Loucy (cell line): ENCODE measurements around the gene PDE8B.

ENCODE experiments used
- H2AFZ ChIP-seq: fragments of 200-600 bp; sonication (generic); 2 replicates; pipeline ENCODE4 v1.6.0; 2016; ENCODE audit warnings: antibody characterized with exemption, mild to moderate bottlenecking, low read length, moderate library complexity
- H3F3A ChIP-seq: fragments of 200-600 bp; 2 replicates; pipeline ENCODE4 v1.6.0; 2016; ENCODE audit warnings: antibody characterized with exemption, low read depth, mild to moderate bottlenecking
- H3K27me3 ChIP-seq: fragments of 200-600 bp; sonication (generic); 2 replicates; pipeline ENCODE4 v1.6.1; 2014; ENCODE audit warnings: low read length, mild to moderate bottlenecking; ENCODE audit not compliant: insufficient read depth, poor library complexity, severe bottlenecking
- H3K36me3 ChIP-seq: fragments of 200-600 bp; sonication (generic); 2 replicates; pipeline ENCODE4 v1.6.1; 2016; ENCODE audit warnings: low read length; ENCODE audit not compliant: insufficient read depth
- H3K4me1 ChIP-seq: fragments of 200-600 bp; sonication (generic); 2 replicates; pipeline ENCODE4 v1.5.1; 2014; ENCODE audit warnings: low read length, mild to moderate bottlenecking; ENCODE audit not compliant: insufficient read depth, poor library complexity, severe bottlenecking
- H3K4me2 ChIP-seq: fragments of 200-600 bp; sonication (generic); 2 replicates; pipeline ENCODE4 v1.6.0; 2014; ENCODE audit warnings: antibody characterized with exemption, low read length, low read depth, mild to moderate bottlenecking; ENCODE audit not compliant: poor library complexity, severe bottlenecking
- H3K4me3 ChIP-seq: fragments of 200-600 bp; sonication (generic); 2 replicates; pipeline ENCODE4 v1.5.1; 2014; ENCODE audit warnings: low read length, mild to moderate bottlenecking, mixed read lengths; ENCODE audit not compliant: poor library complexity, severe bottlenecking
- H3K79me2 ChIP-seq: fragments of 200-600 bp; sonication (generic); 2 replicates; pipeline ENCODE4 v1.6.1; 2014; ENCODE audit warnings: low read length; ENCODE audit not compliant: insufficient read depth
- H3K9ac ChIP-seq: fragments of 200-600 bp; sonication (generic); 2 replicates; pipeline ENCODE4 v1.6.0; 2014; ENCODE audit warnings: mild to moderate bottlenecking, low read depth, low read length, moderate library complexity; ENCODE audit not compliant: poor library complexity, severe bottlenecking
- H3K9me2 ChIP-seq: fragments of 200-600 bp; sonication (generic); replicated peaks from 2 replicates; pipeline ENCODE4 v1.6.1; 2016; ENCODE audit warnings: low read depth, low read length, mixed read lengths
- H3K9me3 ChIP-seq: fragments of 200-600 bp; sonication (generic); 2 replicates; pipeline ENCODE4 v1.6.1; 2014; ENCODE audit warnings: mild to moderate bottlenecking, antibody characterized with exemption, low read length, low read depth; ENCODE audit not compliant: insufficient read depth
- H4K20me1 ChIP-seq: fragments of 200-600 bp; sonication (generic); 2 replicates; pipeline ENCODE4 v1.6.0; 2014; ENCODE audit warnings: antibody characterized with exemption, low read length, mild to moderate bottlenecking; ENCODE audit not compliant: insufficient read depth, poor library complexity, severe bottlenecking
- CTCF ChIP-seq: fragments of 200-600 bp; sonication (generic); conservative IDR thresholded peaks from 2 replicates; pipeline ENCODE4 v1.5.1; 2014; ENCODE audit warnings: mild to moderate bottlenecking, antibody characterized with exemption, low read length
- EZH2phosphoT487 ChIP-seq: fragments of 200-600 bp; IDR thresholded peaks from 2 replicates; pipeline ENCODE4 v1.6.1; 2018; ENCODE audit warnings: antibody characterized with exemption, mild to moderate bottlenecking, moderate library complexity, borderline replicate concordance

The PDE8B gene

GRCh38 chr5:77302653-77303052, 92.2 kb downstream of the PDE8B start:
- Histone ChIP-seq H3K4me2 (no peak overlapping the region), H3K27me3 (no peaks in the 10 kb centered on the region), H4K20me1 (no peaks in the 10 kb centered on the region), H3K4me3 (no peak overlapping the region), H3K79me2 (no peaks in the 10 kb centered on the region), H3K9ac (no peak overlapping the region), H2AFZ (no peak overlapping the region), H3K4me1 (peaks cover 12% of the 10 kb centered on the region), H3F3A (no peaks in the 10 kb centered on the region), H3K36me3 (no peaks in the 10 kb centered on the region), H3K9me2 (no peaks in the 10 kb centered on the region), H3K9me3 (no peaks in the 10 kb centered on the region)
- TF ChIP-seq CTCF (no peak), EZH2phosphoT487 (no peak)

DNA sequence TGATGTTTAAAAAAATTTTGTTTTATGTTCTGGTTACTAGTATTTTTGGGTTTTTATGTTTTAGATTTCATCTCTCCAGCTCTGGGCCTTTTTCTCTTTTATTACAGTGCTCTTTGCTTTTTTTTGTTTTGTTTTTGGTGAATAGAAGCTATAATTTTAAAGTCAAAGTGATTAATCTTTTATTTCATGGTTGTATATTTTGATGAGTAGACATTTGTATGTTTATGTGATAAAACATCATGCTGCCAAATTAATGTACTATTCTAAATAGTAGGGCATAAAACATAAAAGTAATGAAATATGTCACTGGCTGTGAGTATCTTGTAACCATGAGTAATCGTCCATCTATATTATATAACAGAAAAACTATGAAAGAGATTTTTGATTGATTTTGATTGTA, 93.9 kb downstream of the PDE8B start:
- Histone ChIP-seq H3K36me3 (no peaks in the 10 kb centered on the region), H3F3A (no peaks in the 10 kb centered on the region), H3K4me2 (no peak overlapping the region), H3K4me3 (no peak overlapping the region), H3K4me1 (no peaks in the 10 kb centered on the region), H2AFZ (no peak overlapping the region), H3K9me3 (no peaks in the 10 kb centered on the region), H3K79me2 (no peaks in the 10 kb centered on the region), H3K9me2 (no peaks in the 10 kb centered on the region), H3K27me3 (no peaks in the 10 kb centered on the region), H3K9ac (no peak overlapping the region), H4K20me1 (no peaks in the 10 kb centered on the region)
- TF ChIP-seq CTCF, result no peak
- TF ChIP-seq EZH2phosphoT487, result no peak

- no peaks in the 10 kb centered on the region for H3K4me1 ChIP-seq
- no peaks in the 10 kb centered on the region for H3K79me2 ChIP-seq
- H3F3A ChIP-seq, result no peaks in the 10 kb centered on the region
- H3K4me3 ChIP-seq, result no peak overlapping the region
- H4K20me1 ChIP-seq, result no peaks in the 10 kb centered on the region
- H3K9me2 ChIP-seq, result no peaks in the 10 kb centered on the region
- no peak overlapping the region for H3K4me2 ChIP-seq
- no peak for TF ChIP-seq CTCF
- no peak for TF ChIP-seq EZH2phosphoT487
- H3K9ac ChIP-seq, result no peak overlapping the region
- H3K27me3 ChIP-seq, result no peaks in the 10 kb centered on the region
- no peaks in the 10 kb centered on the region for H3K9me3 ChIP-seq
- no peak overlapping the region for H2AFZ ChIP-seq
- H3K36me3 ChIP-seq, result no peaks in the 10 kb centered on the region
These were observed 94.9 kb downstream of the PDE8B start for GRCh38 chr5:77305222-77305846.
